GM19463 (cell line): Measurements from ENCODE around the gene KLHL29.

Experiments used
- ATAC-seq: cut with Tn5 transposase; IDR thresholded peaks from one replicate; pipeline ENCODE4 v1.9.1; 2021; ENCODE audit warnings: mild to moderate bottlenecking, moderate library complexity; ENCODE audit not compliant: unreplicated experiment

KLHL29 gene

DNA sequence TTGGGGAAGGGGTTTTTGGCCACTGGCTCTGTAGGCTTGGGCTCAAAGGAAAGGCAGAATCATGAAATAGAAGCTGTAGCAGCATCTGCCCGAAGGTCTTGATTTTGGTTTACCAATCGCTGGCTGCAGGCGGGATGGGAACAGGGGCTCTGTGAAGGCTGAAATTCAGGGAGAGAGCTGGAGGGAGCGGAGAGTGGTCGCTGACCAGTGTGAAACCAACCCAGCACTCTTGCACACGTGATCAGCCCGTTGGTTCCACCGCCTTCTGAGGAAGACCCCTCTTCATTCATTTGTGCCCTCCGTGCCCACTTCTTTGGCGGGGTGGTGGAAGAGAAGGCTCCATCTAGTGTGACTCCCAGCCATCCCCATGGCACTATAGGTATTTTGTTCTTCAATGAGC is 82.6 kb downstream of the KLHL29 start:
- no peak for ATAC-seq

DNA sequence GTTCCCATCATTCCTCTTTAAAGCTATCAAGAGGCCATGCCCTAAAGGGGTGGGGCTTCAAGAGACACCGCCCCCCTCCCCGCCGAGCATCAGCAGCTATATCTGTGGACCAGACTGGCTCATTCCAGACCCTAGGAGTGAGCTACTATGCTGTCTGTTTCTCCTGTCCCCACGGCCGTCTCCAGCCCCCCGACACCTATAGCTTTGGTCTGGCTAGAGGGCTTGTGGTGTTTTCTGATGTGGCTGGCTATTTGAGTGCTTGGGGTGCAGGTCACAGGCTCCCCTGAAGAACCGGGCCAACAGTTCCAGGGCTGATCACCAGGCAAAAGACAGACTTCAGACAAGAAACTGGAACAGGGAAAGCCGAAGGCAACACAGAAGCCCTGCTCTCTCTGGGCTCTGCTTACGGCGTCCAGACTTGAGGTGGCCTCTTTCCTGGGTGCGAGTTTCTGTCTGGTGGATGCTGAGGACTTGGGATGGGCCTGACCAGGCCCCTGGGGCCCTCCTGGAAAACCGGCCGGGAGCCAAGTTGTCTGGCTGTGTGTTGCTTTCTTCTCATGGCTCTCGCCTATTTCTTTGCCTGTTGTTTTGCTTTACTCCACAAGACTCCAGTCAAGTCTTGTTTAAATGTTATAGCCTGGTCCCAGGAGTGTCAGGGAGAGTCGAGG is 83.6 kb downstream of the KLHL29 start:
- no peak for ATAC-seq

GRCh38 chr2:23469142-23469540 is 84.2 kb downstream of the KLHL29 start:
- ATAC-seq: no peak

DNA sequence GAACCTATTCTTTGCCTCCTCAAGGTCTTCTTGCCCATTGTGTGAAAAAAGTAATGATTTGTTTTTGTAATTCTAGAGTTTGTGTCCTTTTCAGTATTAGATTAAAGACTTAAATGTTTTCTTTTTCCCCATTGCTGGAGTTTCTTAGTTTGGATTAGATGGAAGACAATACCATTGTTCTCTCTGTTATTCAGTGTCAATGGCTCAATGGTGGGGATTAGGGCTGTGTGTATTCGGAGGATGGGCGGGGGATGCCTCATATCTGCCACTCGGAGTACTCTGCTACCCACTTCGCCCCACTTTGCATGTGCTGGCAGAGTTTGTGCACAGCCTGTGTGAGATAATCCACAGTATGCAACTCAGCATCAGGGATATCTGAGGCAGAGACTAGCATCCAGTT is 90.1 kb downstream of the KLHL29 start:
- ATAC-seq: no peak

GRCh38 chr2:23475473-23475872 is 90.5 kb downstream of the KLHL29 start:
- no peak for ATAC-seq

DNA sequence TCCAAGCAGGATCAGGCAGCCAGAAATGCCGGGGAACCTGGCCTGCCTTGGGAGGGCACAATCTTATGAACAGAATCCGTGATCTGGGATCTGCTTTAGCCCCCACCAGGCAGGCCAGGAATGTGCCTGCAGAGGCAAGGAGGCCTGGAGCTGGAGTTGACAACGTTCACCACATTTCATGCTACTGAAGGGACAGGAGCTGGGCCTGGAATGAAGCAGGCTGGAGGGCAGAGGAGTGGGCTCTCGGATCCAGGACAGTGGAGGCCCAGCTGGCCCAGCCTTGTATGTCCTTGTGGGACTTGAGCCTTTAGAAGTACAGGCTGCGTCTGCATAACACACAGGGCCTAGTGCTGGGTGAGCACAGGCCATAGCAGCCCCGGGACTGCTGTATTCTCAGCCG is 91.8 kb downstream of the KLHL29 start:
- no peak for ATAC-seq

- no peak for ATAC-seq
Observed at GRCh38 chr2:23477392-23477791, 92.4 kb downstream of the KLHL29 start.

DNA sequence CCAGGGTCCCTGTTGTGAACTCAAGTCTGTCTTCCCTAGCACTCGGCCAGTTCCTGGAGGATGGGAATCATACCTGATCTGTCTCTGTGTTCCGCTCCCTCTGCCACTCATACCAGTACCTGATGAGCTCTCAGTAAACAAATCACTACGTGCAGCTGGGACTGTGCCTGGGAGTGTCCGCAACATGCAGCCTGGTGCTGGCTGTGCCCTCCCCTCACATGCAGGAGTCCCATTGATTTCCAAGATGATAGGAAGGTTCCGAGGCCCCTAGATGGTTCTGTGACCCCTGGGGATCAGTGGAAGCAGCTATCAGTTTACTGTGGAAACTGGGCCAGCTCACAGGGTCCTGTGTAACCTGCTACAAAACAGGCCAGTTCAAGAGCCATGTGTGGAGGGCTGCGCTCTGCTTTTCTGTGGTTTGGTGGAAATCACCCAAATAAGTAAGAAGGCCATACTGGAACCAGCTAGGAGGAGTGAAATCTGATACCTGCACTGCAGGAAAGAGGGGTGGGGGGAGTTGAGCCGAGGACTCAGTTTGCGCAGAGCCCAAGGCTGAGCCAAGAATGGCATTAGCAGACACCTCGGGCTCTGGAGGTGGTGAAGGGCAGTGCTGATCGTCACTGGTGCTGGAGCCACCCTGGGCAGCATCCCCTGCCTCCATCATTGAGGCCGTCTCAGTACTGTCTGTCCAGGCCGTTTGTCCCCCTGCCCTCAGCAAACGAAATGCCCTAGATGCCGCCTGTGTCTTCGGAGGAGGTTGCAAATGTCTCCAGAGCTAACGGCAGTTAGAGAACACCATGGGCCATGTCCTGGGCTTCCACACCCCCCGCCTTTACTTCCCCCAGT is 93.3 kb downstream of the KLHL29 start:
- no peak for ATAC-seq

DNA sequence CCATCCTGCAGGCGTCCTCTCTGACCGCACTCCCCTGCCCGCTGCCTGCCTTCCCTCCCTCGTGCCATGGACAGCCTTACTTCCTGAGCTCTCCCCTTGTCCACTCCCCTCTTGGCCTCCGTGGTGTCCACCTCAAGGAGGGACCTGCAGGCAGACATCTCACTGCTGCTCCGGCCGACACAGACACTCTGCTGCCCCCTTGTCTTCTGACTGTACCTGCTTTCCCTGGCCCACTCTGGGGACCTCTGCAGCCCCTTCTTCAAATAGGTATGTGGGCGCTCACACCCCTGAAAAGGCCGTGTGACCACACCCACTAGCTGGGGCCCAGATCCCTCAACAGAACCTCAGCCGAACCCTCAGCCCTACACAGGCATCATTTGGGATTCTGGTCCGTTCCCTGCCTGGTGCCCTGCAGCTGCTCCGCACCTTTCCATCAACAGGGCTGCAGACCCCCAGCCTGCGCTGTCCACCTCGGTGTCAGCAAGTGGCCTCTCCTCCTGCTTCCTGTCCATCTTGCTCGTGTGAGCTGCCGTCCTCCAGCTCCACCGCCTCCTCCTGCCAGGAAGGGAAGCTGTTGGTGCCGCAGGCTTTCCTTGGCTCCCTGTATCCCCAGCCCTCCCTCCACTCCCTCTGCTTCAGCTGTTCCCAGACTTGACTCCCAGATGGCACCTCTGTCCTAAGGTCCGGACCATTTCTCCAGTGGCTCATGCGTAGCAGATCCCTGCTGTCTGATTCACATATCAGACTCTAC is 94.1 kb downstream of the KLHL29 start:
- ATAC-seq: no peak

DNA sequence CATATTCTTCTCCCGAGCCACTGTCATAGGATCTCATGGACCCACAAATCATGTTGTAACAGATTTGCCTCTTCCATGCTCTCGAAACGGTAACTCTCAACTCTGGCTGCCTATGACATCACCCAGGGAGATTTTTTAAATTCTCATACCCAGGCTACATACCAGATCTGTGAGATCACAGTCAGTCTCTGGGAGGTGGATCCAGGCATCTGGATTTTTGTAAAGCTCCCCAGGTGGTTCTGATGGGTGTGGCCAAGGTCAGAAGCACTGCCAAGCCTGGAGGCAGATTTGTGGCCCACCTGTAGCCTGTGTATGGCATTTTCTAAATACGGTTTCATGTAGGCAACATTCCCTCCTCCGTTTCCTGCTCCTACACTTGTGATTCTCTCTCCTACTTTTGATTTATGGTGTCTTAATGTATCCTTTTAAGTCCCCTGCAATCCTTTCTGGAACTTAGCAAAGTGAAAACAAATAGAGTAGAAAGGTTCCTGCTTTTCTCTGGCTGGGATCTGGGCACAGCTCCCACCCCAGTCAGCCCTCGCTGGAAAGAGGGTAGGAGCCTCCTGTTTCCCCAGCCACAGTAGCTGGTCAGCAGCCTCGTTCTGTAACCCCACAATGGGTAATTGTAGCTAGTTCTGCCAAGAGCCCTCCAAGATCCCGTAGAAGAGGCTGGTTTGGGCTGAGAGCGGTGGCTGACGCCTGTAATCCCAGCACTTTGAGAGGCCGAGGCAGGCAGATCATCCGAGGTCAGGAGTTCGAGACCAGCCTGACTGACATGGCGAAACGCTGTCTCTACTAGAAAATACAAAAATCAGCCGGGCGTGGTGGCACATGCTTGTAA is 96.2 kb downstream of the KLHL29 start:
- ATAC-seq: no peak

DNA sequence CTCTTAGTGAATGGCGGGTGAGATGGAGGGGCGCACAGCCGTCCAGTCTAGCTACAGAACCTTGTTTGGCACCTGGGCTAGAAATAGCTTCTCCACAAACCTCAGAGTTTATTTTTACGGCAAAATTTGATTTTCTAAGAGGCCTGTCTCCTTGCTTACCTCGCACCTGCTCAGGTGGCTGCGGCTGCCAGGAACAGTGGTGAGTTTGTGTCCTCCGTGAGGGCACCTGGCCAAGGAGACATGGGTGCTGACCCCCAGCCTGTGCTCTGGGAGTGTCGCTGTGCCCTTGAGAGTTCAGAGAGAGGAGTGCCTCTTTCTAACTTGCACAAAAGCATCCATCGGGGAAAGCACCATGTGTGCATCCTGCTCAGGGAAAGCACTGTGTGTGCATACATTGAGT is 97.2 kb downstream of the KLHL29 start:
- no peak for ATAC-seq

DNA sequence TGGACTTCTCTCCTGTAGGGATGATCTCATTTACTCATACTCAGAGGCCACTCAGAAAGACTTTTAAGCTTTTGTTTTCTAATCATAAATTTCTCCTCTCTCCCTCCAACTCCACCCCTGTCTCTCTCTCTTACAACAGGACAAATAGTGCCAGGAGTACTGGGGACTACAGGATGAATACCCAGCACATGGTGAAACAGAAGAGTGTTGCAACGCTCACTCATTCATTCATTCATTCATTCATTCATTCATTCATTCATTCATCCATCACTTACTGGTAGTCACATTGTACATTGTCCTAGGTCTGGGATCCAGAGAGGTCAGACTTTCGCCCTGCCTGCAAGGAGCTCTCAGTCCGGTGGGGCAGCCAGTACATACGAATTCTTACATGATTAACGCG is 97.6 kb downstream of the KLHL29 start:
- no peak for ATAC-seq

GRCh38 chr2:23483791-23484190 is 98.8 kb downstream of the KLHL29 start:
- no peak for ATAC-seq

DNA sequence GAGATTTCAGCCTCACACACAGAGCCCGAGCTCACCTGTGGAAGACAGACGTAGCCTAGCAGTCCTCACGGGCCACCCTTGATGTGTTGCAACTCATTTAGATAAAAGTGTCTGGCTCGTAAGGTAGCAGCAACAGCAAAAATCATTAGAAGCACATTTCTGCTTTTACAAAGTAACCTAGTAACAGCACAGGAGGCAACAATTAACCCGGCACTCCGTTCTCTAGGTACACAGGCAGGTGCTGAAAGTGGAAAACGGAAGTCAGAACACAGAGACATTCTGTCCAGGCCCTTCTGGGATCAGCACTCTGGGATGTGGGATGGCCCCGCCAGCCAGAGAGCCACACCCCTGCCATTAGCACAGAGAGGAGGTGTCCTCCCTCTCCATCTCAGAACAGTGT is 99.3 kb downstream of the KLHL29 start:
- no peak for ATAC-seq

DNA sequence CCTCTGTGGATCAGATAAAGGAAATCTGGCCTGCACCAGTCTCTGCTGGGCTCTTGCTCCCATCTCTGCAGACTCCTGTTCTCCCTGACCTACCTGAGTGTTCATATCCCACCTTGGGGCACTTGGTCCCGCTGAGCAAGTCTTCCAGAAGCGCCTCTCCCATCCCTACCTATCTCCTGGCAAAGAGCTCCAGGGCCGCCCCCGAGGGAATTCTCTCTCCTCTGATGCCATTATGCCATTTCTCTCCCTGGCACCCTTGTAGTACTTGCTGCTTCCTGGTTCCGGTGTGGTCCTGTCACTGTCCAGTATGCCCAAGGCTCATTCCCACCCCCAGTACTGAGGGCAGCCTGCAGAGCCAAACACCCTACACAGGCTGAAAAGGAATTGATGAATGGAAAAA is 99.8 kb downstream of the KLHL29 start:
- no peak for ATAC-seq

DNA sequence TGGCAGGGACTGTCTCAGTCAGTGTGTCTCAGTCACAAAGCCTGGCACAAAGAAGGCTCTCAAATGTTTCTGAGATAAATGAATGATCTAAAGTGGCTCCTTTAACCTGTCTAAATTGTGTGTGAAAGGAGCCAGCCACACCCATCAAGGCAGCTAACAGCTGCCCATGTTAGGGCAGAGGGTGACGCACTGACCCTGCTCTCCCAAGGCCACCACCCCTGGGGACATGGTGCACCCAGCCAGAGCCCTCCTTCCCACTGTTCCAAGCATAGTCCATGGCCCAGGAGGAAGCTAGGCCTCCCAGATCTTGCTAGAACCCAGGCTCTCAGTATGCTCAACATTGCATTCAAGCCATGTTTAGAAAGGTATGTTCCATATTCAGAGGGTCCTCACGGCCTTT is 100.3 kb downstream of the KLHL29 start:
- no peak for ATAC-seq

GRCh38 chr2:23485841-23486683 is 101.1 kb downstream of the KLHL29 start:
- ATAC-seq: no peak

- no peak for ATAC-seq
Observed at GRCh38 chr2:23486684-23487075, 101.7 kb downstream of the KLHL29 start.

GRCh38 chr2:23487735-23488492 is 102.9 kb downstream of the KLHL29 start:
- ATAC-seq: peak; percentile 52
